Measurements from ENCODE around the gene LAD1.

LAD1 gene

GRCh38 chr1:201386208-201386607, 12.9 kb downstream of the LAD1 start:
- no peak for DNase-seq

GRCh38 chr1:201385299-201385891, 13.7 kb downstream of the LAD1 start:
- peak; percentile 81 for DNase-seq

GRCh38 chr1:201384406-201384782, 14.7 kb downstream of the LAD1 start:
- no peak for DNase-seq

GRCh38 chr1:201383647-201384405, 15.3 kb downstream of the LAD1 start:
- DNase-seq: no peak

GRCh38 chr1:201381130-201381529, 18.0 kb downstream of the LAD1 start:
- DNase-seq: no peak

DNA sequence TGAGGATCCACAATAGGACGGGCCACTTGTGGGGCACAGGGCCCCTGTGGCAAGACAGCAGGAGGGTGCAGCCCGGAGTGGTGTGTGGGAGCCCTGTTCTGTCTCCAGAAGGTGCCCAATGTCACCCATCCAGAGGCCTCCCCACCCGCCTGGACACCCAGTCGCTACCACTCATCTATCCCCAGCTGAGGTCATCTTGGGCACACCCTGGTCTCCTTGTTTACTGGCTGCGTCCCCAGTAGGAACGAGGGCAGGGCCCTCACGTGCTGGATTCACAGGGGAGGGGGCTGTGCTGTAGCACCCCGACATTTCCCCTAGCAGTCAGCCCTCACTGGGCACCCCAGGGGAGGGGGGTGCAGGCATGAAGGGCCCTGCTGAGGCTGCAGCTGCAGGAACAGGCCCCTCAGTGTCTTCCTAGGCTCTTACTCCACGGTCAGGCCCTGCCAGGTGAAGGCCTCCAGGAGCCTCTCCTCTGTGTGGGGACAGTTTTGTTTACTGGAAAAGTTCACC, 19.3 kb downstream of the LAD1 start:
- no peak for DNase-seq

DNA sequence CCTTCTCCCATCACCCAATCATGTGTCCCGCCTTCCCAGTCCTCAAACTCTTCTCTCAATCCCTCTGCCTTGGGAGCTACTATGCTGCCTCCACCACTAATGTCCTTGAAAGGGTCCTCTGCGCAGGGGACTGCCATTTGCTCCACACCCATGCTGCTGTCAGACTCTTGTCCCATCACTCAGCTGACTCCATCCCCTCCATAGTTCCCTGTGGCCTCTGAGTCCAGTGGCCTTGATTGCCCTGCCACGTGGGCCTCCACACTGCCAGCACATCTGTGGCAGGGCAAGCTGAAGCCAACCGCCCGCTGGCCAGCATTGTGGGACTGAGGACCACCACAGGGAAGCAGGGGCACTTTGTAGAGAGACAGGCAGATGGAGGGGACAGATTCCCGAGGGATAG, 20.3 kb downstream of the LAD1 start:
- no peak for DNase-seq

DNA sequence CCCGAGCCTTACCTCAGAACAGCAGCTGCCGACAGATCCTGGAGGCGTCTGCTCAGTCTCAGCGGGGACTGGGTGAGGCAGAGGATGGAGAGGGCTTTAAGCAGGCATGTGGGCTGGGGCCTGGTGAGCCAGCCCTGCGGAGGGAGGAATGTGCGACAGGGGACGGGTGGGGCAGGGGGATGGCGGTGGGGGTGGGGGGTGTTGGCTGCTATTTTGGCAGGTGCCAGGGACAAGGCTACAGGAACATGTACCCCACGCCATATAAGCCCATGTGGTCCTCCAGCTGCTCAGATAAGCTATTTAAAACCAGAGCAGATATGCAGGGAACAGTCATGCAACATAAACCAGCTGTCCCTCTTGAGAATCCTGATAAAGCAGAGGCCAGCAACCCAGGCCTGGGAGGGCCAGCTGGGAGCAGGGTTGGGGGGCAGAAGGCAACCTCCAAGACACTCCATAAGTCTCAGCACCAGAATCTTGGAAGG, 21.5 kb downstream of the LAD1 start, which contains the start of gene TNNT2:
Gene TNNT2, minus strand, starts transcription at position 70 of the 482 bp plus-strand sequence. CDS start 4,426 bp downstream, outside the sequence.
- no peak for DNase-seq

DNA sequence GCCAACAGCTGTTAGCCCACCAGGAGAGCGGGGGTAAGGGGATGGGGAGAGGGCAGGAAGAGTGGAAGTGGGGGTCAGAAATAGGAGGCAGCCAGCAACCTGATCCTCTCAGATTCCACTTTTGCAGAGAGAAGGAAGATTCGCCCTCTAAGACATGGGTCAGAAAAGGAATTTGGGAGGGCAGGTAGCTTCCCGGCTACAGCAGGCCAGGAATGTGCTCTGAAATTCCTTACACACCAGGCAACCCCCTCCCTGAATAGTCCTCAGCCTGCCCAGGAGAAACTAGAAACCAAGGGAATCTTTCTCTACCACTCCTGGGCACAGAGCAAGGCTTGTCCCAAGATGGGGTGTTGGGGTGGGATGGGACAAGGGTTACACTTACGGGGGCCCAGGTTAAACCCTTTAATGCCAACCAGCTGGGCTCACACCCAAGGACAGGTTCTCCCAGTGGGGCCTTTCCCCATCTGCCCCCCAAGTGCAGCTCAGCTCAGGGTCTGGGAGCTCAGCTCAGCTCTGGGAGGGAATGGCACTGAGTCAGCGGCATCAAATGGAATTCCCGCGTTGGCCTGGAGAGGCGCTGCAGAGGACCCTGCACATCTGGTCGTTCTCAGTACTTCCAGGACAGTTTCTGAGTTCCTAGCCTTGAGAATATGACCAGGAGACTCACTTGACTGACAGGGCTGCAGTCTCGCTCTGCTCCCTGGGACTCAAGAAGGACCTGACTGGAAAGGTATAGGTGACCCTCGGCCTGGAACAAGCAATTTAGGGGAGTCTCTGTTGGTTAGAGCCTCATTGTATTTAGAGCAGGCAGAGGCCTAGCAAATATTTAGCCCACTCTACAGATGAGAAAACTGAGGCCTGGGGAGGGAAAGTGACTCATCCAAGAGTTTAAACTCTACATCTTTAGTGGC, 22.4 kb downstream of the LAD1 start:
- DNase-seq: peak; percentile 70

- no peak for DNase-seq
Observed at GRCh38 chr1:201376107-201376463, 23.0 kb downstream of the LAD1 start.

GRCh38 chr1:201375169-201375568, 24.0 kb downstream of the LAD1 start:
- no peak for DNase-seq

GRCh38 chr1:201374364-201374763, 24.8 kb downstream of the LAD1 start:
- no peak for DNase-seq

DNA sequence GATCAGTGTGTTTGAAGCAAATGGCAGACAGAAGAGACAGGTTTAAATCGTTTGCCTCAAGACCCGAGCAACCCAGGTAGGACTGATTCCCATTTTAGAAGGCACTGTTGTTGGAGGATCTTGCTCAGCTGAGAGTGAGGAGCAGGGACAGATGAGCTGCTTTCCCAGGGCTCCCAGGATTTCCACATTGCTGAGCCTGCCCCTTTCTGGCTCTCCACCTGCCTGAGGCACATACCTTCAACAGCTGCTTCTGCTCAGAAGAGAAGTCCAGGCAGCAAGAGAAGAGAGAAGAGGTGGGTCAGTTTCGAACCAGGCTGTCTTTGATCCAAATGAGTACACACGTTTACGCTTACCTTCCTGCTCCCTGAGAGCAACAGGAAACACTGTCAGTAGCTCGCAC, 27.3 kb downstream of the LAD1 start:
- no peak for DNase-seq

DNA sequence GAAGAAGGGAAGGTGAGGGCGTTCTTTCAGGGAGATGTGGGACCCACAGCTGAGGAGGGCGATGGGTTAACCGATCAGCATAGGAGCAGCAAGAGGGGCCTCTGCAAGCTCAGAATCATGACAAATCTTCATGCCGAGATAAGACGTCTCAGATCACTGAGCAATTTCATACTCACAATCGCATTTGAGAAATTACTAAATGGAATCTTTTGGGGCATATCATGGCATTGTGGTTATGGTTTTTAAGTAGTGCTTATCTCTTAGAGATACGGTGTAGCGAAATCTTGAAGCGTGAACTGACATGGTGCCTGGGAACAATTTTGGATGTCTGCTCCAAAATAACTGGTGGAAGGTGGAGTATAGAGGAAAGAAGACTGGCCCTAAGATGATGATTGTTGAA, 27.8 kb downstream of the LAD1 start:
- DNase-seq: no peak

DNA sequence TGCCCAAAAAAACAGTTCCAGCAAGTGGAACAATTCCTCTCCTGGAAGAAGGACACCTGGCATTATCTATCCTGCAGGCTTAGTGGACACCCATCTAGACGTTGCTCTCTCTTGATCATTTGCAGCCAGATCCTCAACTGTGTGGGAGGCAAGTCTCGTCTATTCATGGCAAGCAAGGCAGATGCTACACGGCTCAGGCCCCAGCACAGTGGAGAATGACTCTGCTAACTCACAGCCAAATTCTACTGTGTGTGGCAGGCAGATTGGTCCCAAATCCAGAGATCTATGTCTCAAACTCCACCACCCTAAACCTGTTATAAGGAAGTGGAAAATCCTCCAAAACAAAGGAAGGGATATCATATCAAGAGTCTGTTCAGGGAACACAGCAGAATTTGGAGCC, 28.6 kb downstream of the LAD1 start:
- no peak for DNase-seq

DNA sequence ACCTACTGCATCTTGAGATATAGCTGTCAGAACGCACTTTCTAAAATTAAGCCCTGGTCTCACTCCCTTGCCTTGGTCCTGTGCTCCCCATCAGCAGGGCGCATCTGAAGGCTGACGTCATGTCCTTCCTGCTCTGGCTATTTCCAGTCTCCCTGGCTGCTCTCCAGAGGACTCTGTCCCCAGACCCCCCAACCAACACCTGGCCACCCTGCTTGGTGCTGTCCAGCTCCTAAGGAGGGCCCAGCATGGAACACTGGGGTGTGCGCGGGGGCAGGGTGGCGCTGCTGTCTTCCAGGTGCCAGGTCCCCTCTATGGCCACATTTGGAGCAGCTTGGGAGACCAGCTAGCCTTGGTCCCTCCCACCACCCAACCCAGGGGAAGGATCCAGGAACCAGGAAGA, 29.9 kb downstream of the LAD1 start:
- no peak for DNase-seq

GRCh38 chr1:201366696-201367095, 32.4 kb downstream of the LAD1 start:
- DNase-seq: no peak

GRCh38 chr1:201365251-201365650, 33.9 kb downstream of the LAD1 start:
- no peak for DNase-seq

GRCh38 chr1:201364808-201365105, 34.4 kb downstream of the LAD1 start:
- DNase-seq: no peak

DNA sequence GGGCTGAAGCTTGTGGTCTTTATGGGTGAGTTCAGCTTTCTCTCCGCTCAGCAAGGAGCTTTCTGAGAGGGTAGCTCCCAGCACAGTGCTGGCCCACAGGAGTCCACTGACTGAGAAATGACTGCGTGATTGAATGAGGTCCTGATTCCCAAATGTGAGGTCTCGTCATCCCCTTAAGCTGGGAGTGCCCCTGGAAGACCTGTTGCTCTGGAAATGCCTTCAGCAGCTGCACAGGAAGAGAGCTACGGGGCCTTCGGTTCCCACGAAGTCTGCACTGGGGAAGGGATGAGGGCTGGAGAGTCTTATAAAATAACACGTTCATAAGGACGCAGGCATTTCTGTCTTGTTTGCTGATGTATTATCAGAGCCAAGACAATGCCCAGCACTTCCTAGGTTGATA, 35.7 kb downstream of the LAD1 start:
- no peak for DNase-seq

DNA sequence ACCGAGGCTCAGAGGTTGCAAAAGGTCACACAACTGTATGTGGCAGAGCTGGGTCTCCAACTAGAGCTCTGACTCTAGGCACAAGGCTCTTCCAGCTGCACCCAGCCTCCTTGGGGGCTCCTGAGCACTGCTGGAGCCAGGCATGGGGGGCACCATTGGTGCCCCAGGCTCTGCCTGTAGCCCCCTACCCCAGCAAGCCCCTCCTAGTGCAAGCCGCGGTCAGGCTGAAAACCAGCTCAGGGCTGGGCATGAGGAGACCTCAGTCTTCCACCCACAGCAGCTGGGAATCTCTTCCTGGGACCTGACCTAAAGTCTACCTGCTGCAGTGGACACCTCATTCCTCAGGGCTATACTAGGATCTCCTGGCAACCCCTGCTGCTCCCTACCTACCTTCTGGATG, 36.2 kb downstream of the LAD1 start:
- DNase-seq: no peak

GRCh38 chr1:201361652-201362504, 37.2 kb downstream of the LAD1 start:
- DNase-seq: peak; percentile 68

Data from RPMI8226 (cell line).